ENCODE measurements around the gene FAM209A. TPM values are rescaled to one million over a fixed set of nuclear protein-coding genes. Genes with fewer than 3 reads are reported as not detected.

The FAM209A gene
- total RNA-seq, 1 experiment from 2014 or later, result 0.28 TPM

- no peak for TF ChIP-seq TCF7 (CRISPR knock-in tag; IDR thresholded peaks at IDR 0.05; ENCODE audit: low read depth)
- no peak for TF ChIP-seq CREM (CRISPR knock-in tag; IDR thresholded peaks at IDR 0.05)
- no peak for TF ChIP-seq ZNF263 (CRISPR knock-in tag; IDR thresholded peaks at IDR 0.05; ENCODE audit: low read depth)
- no peak for TF ChIP-seq ZNF671 (CRISPR knock-in tag; IDR thresholded peaks at IDR 0.05)
These were observed 12.6 kb upstream of the FAM209A start (continued) for GRCh38 chr20:56511926-56512325.

- peaks cover 7% of the 10 kb centered on the region for H3K4me1 Mint-ChIP-seq
- H3K27ac Mint-ChIP-seq, result no peak overlapping the region
- H3K27me3 Mint-ChIP-seq (ENCODE audit: low read depth), result no peaks in the 10 kb centered on the region
- TF ChIP-seq ERG (CRISPR knock-in tag; IDR thresholded peaks at IDR 0.05), result no peak
- TF ChIP-seq ZNF671 (CRISPR knock-in tag; IDR thresholded peaks at IDR 0.05), result no peak
- TF ChIP-seq PREB (CRISPR knock-in tag; IDR thresholded peaks at IDR 0.05; ENCODE audit: borderline replicate concordance), result no peak
- no peak for TF ChIP-seq SMAD3 (CRISPR knock-in tag; IDR thresholded peaks at IDR 0.05; ENCODE audit: borderline replicate concordance)
- no peak for TF ChIP-seq RORB (CRISPR knock-in tag; IDR thresholded peaks at IDR 0.05)
- TF ChIP-seq JAZF1 (CRISPR knock-in tag; IDR thresholded peaks at IDR 0.05), result no peak
- no peak for TF ChIP-seq ZNF317 (CRISPR knock-in tag; IDR thresholded peaks at IDR 0.05; ENCODE audit: borderline replicate concordance, low read depth)
- TF ChIP-seq ATF6 (CRISPR knock-in tag; IDR thresholded peaks at IDR 0.05), result no peak
- TF ChIP-seq E2F4 (CRISPR knock-in tag; IDR thresholded peaks at IDR 0.05; ENCODE audit: borderline replicate concordance, low read depth), result no peak
- no peak for TF ChIP-seq SP1 (CRISPR knock-in tag; conservative IDR thresholded peaks at IDR 0.05)
- no peak for TF ChIP-seq ATF3 (CRISPR knock-in tag; conservative IDR thresholded peaks at IDR 0.05)
- no peak for TF ChIP-seq ZNF263 (CRISPR knock-in tag; IDR thresholded peaks at IDR 0.05; ENCODE audit: low read depth)
- TF ChIP-seq TCF7 (CRISPR knock-in tag; IDR thresholded peaks at IDR 0.05; ENCODE audit: low read depth), result no peak
- no peak for DNase-seq (ENCODE audit: low spot score)
- H3K9me3 Mint-ChIP-seq, result no peaks in the 10 kb centered on the region
- no peak overlapping the region for H3K4me3 Mint-ChIP-seq
- POLR2A ChIA-PET, result no interaction called here
- peaks cover 12% of the 10 kb centered on the region for H3K36me3 Mint-ChIP-seq
- CTCF ChIA-PET, result no interaction called here
- ATAC-seq, result no peak; the same call in 1 of the 2 replicates
These were observed 11.1 kb upstream of the FAM209A start for GRCh38 chr20:56513161-56514150.

- CTCF ChIA-PET, result no interaction called here
- Mint-ChIP-seq H3K27ac (no peak overlapping the region), H3K4me3 (no peak overlapping the region), H3K36me3 (peaks cover 44% of the 10 kb centered on the region), H3K9me3 (peaks cover 21% of the 10 kb centered on the region), H3K4me1 (no peaks in the 10 kb centered on the region), H3K27me3 (ENCODE audit: low read depth) (peaks cover 8% of the 10 kb centered on the region)
- POLR2A ChIA-PET, result no interaction called here
- no peak for DNase-seq (ENCODE audit: low spot score)
- no peak for ATAC-seq
- TF ChIP-seq TP53 (CRISPR knock-in tag; IDR thresholded peaks at IDR 0.05) (no peak), NFE2L1 (CRISPR knock-in tag; IDR thresholded peaks at IDR 0.05) (no peak), SP1 (CRISPR knock-in tag; conservative IDR thresholded peaks at IDR 0.05) (no peak), ELF4 (CRISPR knock-in tag; IDR thresholded peaks at IDR 0.05; ENCODE audit: low read depth) (no peak), NFATC4 (CRISPR knock-in tag; IDR thresholded peaks at IDR 0.05) (no peak), GTF2I (CRISPR knock-in tag; conservative IDR thresholded peaks at IDR 0.05) (no peak), E2F4 (CRISPR knock-in tag; IDR thresholded peaks at IDR 0.05; ENCODE audit: borderline replicate concordance, low read depth) (no peak), E2F1 (CRISPR knock-in tag; IDR thresholded peaks at IDR 0.05) (no peak), EMX1 (CRISPR knock-in tag; IDR thresholded peaks at IDR 0.05) (no peak), ZNF138 (CRISPR knock-in tag; conservative IDR thresholded peaks at IDR 0.05) (no peak)
These were observed 7.9 kb upstream of the FAM209A start for GRCh38 chr20:56516631-56517030.
